Osteocyte (in vitro differentiated cells): ENCODE results near the gene SRGAP3. TPM values are rescaled to one million over a fixed set of nuclear protein-coding genes. Genes with fewer than 3 reads are reported as not detected.

Source experiments
- DNase-seq: peaks from one replicate; pipeline ENCODE4 v3.0.0; 2021; ENCODE audit warnings: mixed read lengths; ENCODE audit not compliant: unreplicated experiment; ENCODE audit errors: extremely low spot score
- H3K27ac Mint-ChIP-seq: one replicate; pipeline ENCODE4 v1.8.0; 2021; ENCODE audit warnings: mild to moderate bottlenecking, mixed read lengths; ENCODE audit not compliant: unreplicated experiment
- H3K27me3 Mint-ChIP-seq: one replicate; pipeline ENCODE4 v1.8.0; 2021; ENCODE audit warnings: mixed read lengths; ENCODE audit not compliant: unreplicated experiment
- H3K36me3 Mint-ChIP-seq: one replicate; pipeline ENCODE4 v1.8.0; 2021; ENCODE audit warnings: mixed read lengths; ENCODE audit not compliant: unreplicated experiment
- H3K4me1 Mint-ChIP-seq: one replicate; pipeline ENCODE4 v1.8.0; 2021; ENCODE audit warnings: mixed read lengths; ENCODE audit not compliant: unreplicated experiment
- H3K4me3 Mint-ChIP-seq: one replicate; pipeline ENCODE4 v1.8.0; 2021; ENCODE audit warnings: mild to moderate bottlenecking, moderate library complexity, mixed read lengths; ENCODE audit not compliant: unreplicated experiment
- H3K9me3 Mint-ChIP-seq: one replicate; pipeline ENCODE4 v1.8.0; 2021; ENCODE audit warnings: mixed read lengths; ENCODE audit not compliant: unreplicated experiment
- CTCF ChIP-seq: fragments of 200-600 bp; sonication (generic); IDR thresholded peaks from 2 replicates; pipeline ENCODE4 v1.5.0; 2021; ENCODE audit warnings: antibody characterized with exemption, mild to moderate bottlenecking, moderate library complexity
- total RNA-seq: library from RNA; stranded (reverse); gene quantifications from 2 replicates; pipeline ENCODE4 v1.2.1, GENCODE V29; 2021

Gene SRGAP3
- total RNA-seq, 1 donor from 2014 or later: 2.6 TPM

DNA sequence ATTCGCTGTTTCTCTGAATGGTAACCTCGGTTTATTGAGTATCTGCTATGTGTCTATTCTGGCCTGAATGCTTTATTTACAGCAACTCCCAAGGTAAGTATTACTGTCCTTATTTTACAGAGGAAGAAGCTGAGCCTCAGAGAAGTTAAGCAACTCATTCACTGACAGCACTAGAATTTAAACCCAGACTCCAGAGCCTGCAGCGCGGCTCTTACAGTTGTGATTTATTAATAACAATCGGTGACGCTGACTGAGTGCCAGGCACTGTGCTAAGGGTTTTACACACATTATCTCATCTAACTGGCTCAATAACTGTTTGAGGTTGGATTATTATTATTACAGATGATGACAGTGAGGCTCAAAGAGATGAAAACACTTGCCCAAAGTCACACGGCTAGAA, 19.6 kb downstream of the SRGAP3 start:
- H3K4me3 Mint-ChIP-seq: no peak overlapping the region
- H3K9me3 Mint-ChIP-seq: no peaks in the 10 kb centered on the region
- no peaks in the 10 kb centered on the region for H3K4me1 Mint-ChIP-seq
- H3K27ac Mint-ChIP-seq: no peak overlapping the region
- no peaks in the 10 kb centered on the region for H3K36me3 Mint-ChIP-seq
- TF ChIP-seq CTCF: no peak
- no peak for DNase-seq
- peaks cover 36% of the 10 kb centered on the region for H3K27me3 Mint-ChIP-seq

DNA sequence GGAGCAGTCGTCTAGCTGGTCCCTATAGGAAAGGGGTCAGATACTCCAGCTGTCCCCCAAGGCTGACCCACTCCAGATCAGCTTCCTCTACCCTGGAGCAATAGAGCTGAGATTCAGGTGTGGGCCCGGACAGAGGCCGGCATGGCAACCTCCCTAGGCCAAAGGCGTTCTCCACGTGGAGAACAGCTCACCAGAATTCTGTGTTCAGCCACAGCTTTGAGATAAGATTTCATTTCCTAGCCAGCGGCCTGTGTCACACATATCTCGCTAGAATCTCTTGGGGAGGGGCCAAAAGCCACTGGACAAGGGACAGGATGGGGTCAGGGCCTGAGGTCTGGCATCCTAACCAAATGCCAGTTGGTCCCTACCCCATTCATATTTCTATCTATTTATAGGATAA, 20.1 kb downstream of the SRGAP3 start:
- no peaks in the 10 kb centered on the region for H3K9me3 Mint-ChIP-seq
- no peaks in the 10 kb centered on the region for H3K36me3 Mint-ChIP-seq
- peaks cover 35% of the 10 kb centered on the region for H3K27me3 Mint-ChIP-seq
- DNase-seq: no peak
- no peaks in the 10 kb centered on the region for H3K4me1 Mint-ChIP-seq
- no peak for TF ChIP-seq CTCF
- no peak overlapping the region for H3K4me3 Mint-ChIP-seq
- H3K27ac Mint-ChIP-seq: no peak overlapping the region

- Mint-ChIP-seq H3K27ac (no peak overlapping the region), H3K27me3 (peaks cover 24% of the 10 kb centered on the region), H3K4me3 (no peak overlapping the region), H3K9me3 (no peaks in the 10 kb centered on the region), H3K36me3 (no peaks in the 10 kb centered on the region), H3K4me1 (no peaks in the 10 kb centered on the region)
- DNase-seq: no peak
- no peak for TF ChIP-seq CTCF
Measured at GRCh38 chr3:9226326-9226725, 23.1 kb downstream of the SRGAP3 start.

- Mint-ChIP-seq H3K4me3 (no peak overlapping the region), H3K27me3 (peaks cover 21% of the 10 kb centered on the region), H3K36me3 (no peaks in the 10 kb centered on the region), H3K4me1 (no peaks in the 10 kb centered on the region), H3K27ac (no peak overlapping the region), H3K9me3 (no peaks in the 10 kb centered on the region)
- no peak for DNase-seq
- TF ChIP-seq CTCF: no peak
Measured at GRCh38 chr3:9225268-9225667, 24.2 kb downstream of the SRGAP3 start.

DNA sequence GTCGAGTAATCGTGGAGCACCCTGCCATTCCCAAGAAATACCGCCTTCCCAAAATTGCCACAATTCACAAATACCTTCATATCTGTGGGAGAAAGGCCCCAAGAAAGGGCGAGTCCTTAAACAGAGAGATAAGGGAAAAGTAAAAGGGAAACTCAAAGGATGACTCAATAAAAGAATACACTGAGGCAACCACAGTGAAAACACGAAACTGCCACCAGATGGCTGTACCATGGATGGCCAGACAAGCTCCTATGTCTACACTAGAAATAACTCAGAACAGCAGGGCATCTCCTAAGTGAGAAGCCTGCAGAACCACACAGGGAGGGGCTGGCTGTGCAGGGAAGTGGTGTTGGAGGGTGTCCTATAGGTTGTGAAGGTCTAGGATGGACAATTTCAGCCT, 25.0 kb downstream of the SRGAP3 start:
- no peaks in the 10 kb centered on the region for H3K9me3 Mint-ChIP-seq
- H3K4me1 Mint-ChIP-seq: no peaks in the 10 kb centered on the region
- H3K27ac Mint-ChIP-seq: no peak overlapping the region
- no peaks in the 10 kb centered on the region for H3K36me3 Mint-ChIP-seq
- TF ChIP-seq CTCF: no peak
- no peak overlapping the region for H3K4me3 Mint-ChIP-seq
- H3K27me3 Mint-ChIP-seq: peaks cover 27% of the 10 kb centered on the region
- no peak for DNase-seq
